ENCODE data around the gene RGS13.

Gene RGS13

DNA sequence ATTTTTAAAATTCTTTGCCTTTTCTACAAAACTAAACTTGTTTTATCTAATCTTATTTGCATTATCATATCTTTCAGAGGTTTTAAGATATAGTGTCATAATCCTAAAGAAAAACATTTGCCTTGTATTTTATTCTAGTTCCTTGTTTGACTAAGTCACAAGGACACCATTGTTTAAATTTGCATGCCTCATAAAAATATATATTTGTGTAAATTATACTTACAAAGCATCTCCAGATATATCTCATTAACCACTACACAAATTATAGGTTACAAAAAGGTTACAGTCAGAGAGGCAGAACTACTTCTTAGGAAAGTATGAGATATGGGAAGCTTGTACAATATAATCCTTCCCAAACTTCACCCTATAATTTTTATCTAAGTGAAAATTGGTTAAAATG lies 4.2 kb upstream of the RGS13 start:
- TF ChIP-seq, protein P1, sequence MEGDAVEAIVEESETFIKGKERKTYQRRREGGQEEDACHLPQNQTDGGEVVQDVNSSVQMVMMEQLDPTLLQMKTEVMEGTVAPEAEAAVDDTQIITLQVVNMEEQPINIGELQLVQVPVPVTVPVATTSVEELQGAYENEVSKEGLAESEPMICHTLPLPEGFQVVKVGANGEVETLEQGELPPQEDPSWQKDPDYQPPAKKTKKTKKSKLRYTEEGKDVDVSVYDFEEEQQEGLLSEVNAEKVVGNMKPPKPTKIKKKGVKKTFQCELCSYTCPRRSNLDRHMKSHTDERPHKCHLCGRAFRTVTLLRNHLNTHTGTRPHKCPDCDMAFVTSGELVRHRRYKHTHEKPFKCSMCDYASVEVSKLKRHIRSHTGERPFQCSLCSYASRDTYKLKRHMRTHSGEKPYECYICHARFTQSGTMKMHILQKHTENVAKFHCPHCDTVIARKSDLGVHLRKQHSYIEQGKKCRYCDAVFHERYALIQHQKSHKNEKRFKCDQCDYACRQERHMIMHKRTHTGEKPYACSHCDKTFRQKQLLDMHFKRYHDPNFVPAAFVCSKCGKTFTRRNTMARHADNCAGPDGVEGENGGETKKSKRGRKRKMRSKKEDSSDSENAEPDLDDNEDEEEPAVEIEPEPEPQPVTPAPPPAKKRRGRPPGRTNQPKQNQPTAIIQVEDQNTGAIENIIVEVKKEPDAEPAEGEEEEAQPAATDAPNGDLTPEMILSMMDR (IDR thresholded peaks at IDR 0.05; ENCODE audit: extremely low read depth, insufficient read depth, missing control alignments): no peak
- in situ Hi-C loops (cut with MboI; ENCODE audit: low pct_unique_long_range_greater_than_20kb, low sequenced_read_pairs, unreplicated experiment): no loop called here
- DNase-seq (ENCODE audit: low spot score): no peak

DNA sequence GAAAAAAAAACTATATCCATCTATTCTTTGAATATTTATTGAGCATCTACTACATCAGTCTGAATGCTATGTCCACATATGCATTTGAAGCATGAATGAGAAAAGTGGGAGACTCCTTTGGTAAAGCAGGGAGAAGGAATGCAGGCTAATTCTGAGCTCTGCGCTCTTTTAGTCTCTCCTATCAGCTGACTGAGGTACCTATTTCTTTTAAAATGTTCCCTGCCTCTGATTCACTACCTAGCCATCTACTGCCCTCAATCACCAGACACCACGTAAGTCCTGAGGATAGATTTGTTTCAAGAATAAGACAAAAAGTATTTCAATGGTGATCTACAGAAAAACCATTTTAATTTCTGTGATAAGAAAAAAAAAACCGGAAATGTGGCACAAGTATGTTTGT lies 3.8 kb upstream of the RGS13 start:
- in situ Hi-C loops (cut with MboI; ENCODE audit: low pct_unique_long_range_greater_than_20kb, low sequenced_read_pairs, unreplicated experiment): no loop called here
- TF ChIP-seq, protein P1 (IDR thresholded peaks at IDR 0.05; ENCODE audit: extremely low read depth, insufficient read depth, missing control alignments): no peak

DNA sequence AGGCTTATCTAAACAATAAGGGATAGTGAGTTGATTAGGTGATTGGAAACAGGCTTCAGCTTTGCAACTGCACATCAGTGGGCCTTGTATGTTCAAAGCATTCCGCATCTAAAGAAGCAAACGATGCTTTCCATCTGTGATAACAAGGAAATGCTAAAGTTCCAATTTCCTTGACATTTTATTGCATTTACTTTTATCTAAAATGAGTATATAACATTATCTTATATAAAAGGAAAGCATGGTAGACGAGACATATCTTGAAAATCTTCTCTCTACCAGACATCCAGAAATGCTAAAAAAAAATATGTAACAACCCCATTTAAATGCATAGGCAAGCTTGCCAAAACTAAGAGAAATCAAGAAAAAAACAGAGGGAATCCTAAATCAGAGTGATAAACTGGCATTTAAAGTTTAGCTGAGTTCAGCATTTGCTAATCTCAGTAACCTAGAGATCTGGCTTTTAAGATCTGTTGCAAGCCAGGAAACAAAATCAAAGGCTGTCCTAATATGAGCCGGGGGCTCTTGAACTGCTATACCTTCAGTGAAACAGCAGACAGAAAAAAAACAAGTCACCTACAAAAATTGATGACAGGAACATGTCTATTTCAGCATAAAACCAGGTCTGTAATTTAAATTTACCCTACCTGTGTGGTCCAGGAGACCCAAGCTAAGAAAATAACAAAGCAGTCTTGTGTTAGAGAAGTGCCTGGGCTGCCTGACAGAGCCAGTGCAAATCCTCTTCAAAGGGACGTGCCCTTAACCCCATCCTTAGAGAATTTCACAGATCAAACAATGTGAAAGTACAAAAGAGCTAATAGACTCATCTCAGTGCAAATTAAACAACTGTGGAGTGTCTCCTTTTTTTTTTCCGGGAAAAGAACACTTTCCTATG lies 3.1 kb upstream of the RGS13 start:
- DNase-seq (ENCODE audit: low spot score): no peak
- in situ Hi-C loops (cut with MboI; ENCODE audit: low pct_unique_long_range_greater_than_20kb, low sequenced_read_pairs, unreplicated experiment): no loop called here
- TF ChIP-seq, protein P1 (IDR thresholded peaks at IDR 0.05; ENCODE audit: extremely low read depth, insufficient read depth, missing control alignments): no peak

More for the DNA sequence above, 3.8 kb upstream of the RGS13 start:
- no peak for DNase-seq (ENCODE audit: low spot score)

DNA sequence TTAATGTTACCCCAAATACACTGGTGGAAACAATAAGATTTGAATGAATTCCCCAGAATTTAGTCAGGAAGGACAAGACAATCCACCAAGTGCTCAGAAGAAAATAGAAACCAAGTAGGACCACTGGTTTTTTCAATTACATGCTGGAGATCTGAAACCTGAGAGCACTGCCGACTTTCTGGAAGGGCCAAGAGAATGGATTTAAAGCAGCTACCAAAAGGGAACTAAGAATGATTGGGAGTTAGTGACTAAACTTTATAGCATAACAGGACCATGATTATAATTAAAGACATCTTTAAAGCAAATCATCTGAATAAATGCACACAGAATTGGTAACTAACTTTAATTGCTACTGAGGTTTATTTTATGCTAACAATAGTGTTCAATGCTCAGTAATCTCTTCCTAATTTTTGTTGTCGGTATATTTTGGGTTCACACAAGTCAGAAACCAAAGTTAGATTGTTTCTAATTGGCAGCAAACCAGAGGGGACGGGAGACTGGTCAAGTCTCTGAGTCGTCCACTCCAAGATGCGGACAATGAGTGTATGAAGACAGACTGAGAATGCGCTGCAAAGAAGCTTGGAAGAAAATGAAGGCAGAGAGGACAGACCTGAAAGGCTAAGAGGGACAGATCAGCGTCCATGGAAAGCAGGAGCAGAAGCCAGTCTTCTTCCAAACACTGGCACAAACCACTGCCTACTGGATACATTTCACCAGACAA lies 2.3 kb upstream of the RGS13 start:
- in situ Hi-C loops (cut with MboI; ENCODE audit: low pct_unique_long_range_greater_than_20kb, low sequenced_read_pairs, unreplicated experiment): no loop called here
- TF ChIP-seq, protein P1 (IDR thresholded peaks at IDR 0.05; ENCODE audit: extremely low read depth, insufficient read depth, missing control alignments): no peak
- DNase-seq (ENCODE audit: low spot score): no peak

DNA sequence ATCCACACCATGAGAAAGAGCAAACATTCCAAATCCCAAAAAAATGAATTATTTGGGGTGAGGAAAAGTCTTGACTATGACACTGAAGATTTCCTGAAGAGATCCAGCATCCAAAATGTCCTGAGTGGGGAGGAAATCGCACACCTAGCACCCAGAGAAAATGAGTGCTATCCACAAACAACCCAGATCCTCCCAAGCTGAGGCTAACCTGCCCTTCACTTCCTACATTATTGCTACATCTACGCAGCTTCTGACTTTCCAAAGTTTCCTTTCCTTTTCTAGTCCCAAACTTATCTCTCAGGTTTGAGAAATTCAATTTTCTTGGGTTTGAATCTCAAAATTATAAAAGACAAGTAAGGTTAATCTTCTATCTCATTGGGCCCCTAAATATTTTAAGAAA lies 906 bp upstream of the RGS13 start:
- TF ChIP-seq, protein P1 (IDR thresholded peaks at IDR 0.05; ENCODE audit: extremely low read depth, insufficient read depth, missing control alignments): no peak
- no peak for DNase-seq (ENCODE audit: low spot score)
- in situ Hi-C loops (cut with MboI; ENCODE audit: low pct_unique_long_range_greater_than_20kb, low sequenced_read_pairs, unreplicated experiment): no loop called here

DNA sequence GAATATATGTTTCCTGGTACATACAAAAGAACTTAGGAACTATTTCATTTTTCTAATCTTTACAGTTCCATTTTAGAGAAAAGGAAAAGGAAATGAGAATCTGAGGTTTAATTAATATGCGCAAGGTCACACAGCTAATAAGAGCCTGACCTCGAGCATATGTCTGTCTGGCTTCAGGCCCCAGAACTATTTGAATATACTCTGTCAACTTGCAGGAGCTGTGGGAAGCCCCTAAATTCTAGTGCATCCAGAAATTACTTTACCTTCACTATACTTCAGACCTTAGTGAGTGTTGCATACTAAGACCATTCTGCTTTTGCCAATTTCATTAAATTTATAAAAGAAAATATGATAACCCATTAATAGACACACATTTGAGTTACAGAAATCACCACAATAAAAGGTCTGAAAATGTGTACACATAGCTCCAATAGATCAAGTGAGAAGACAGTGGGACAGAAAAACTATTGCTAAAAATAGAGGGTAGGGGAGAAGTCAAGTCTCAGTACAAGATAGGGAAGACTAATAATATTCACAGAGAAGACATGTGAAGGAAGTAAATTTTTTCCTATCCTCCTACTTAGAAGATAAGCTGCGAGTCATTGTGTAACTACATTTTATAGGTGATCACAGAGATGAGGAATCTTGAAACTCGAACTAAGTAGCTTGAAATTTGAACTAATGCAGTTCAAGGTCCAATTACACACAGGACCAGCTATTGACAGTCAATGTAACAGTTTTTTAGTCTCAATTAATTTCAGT lies 3.8 kb downstream of the RGS13 start:
- TF ChIP-seq, protein P1 (IDR thresholded peaks at IDR 0.05; ENCODE audit: extremely low read depth, insufficient read depth, missing control alignments): no peak
- in situ Hi-C loops (cut with MboI; ENCODE audit: low pct_unique_long_range_greater_than_20kb, low sequenced_read_pairs, unreplicated experiment): no loop called here
- DNase-seq (ENCODE audit: low spot score): peak; percentile 7
